Aorta (tissue), 5 donors: ENCODE results near the gene VPS16. TPM values are rescaled to one million over a fixed set of nuclear protein-coding genes. Genes with fewer than 3 reads are reported as not detected.

Experiments used
- ATAC-seq: fragments of 200-7000 bp; cut with Tn5 transposase; one replicate; pipeline ENCODE4 v1.9.1; 2022; ENCODE audit warnings: moderate library complexity; ENCODE audit not compliant: low FRiP score
- DNase-seq, 2 donors: peaks; one replicate each; pipeline ENCODE4 v3.0.0-alpha.2; 2020
- H3K27ac ChIP-seq, 2 donors: one replicate each; pipeline ENCODE4 v1.5.1; 2013; ENCODE audit warnings: low read length in 2 of 2, mild to moderate bottlenecking in 2 of 2, moderate library complexity in 2 of 2, control low read depth in 1 of 2, inconsistent platforms in 1 of 2, low read depth in 1 of 2
- H3K27me3 ChIP-seq, 2 donors: one replicate each; pipeline ENCODE4 v1.6.1; 2013; ENCODE audit warnings: control low read depth in 1 of 2, low read length in 1 of 2, mild to moderate bottlenecking in 1 of 2, moderate library complexity in 1 of 2; ENCODE audit not compliant: insufficient read depth in 2 of 2, control insufficient read depth in 1 of 2
- H3K36me3 ChIP-seq, 2 donors: one replicate each; pipeline ENCODE4 v1.6.1; 2013; ENCODE audit warnings: control low read depth in 1 of 2, low read length in 1 of 2, mild to moderate bottlenecking in 1 of 2; ENCODE audit not compliant: insufficient read depth in 2 of 2, control insufficient read depth in 1 of 2
- H3K4me1 ChIP-seq, 2 donors: one replicate each; pipeline ENCODE4 v1.6.1; 2013; ENCODE audit warnings: low read length in 2 of 2, control low read depth in 1 of 2, mild to moderate bottlenecking in 1 of 2, moderate library complexity in 1 of 2; ENCODE audit not compliant: insufficient read depth in 2 of 2, control insufficient read depth in 1 of 2
- H3K4me3 ChIP-seq, 2 donors: one replicate each; pipeline ENCODE4 v1.5.1; 2013; ENCODE audit warnings: low read length in 2 of 2, control low read depth in 1 of 2, mild to moderate bottlenecking in 1 of 2
- H3K9me3 ChIP-seq: one replicate; pipeline ENCODE4 v1.6.1; 2013; ENCODE audit warnings: mild to moderate bottlenecking, low read length; ENCODE audit not compliant: control insufficient read depth
- WGBS, 2 donors: extraction: QIAGEN DNeasy Blood & Tissue Kit; methylation state at CpG; one replicate each; pipeline ENCODE4 v1.1.7; 2013; 5-methylcytosine and 5-hydroxymethylcytosine counted together
- intact Hi-C, 2 donors: fragments of 100-400 bp; cut with DNase I; formaldehyde crosslinking; loops; one replicate each; pipeline versions ENCODE4 v1.14.2 to v1.15.0; 2022
- polyA plus RNA-seq, 2 donors: library from polyadenylated mRNA; stranded (reverse); fragments of 200-250 nt; gene quantifications; one replicate each; pipeline ENCODE4 v1.2.3, GENCODE V29; 2013
- total RNA-seq, 2 donors: library from RNA; stranded (reverse); fragmentation: NEBNext Ultra II Directional; extraction: Animal tissue kit (Norgen Biotek cat#: 25700); gene quantifications; one replicate each; pipeline ENCODE4 v1.2.1, GENCODE V29; 2021
- donor health status: healthy with polysubstance abuse.
- donor health status: Bipolar disorder and iron deficiency.
- donor health status: DM: no; HTN: no; CAD: no.
- donor health status: DM: no; HTN: no; CAD: no.
- donor health status: DM: yes; HTN: yes; CAD: no.

The VPS16 gene
- total and polyA plus RNA-seq, 4 donors = 9.1 to 102 (median 40.3) TPM

DNA sequence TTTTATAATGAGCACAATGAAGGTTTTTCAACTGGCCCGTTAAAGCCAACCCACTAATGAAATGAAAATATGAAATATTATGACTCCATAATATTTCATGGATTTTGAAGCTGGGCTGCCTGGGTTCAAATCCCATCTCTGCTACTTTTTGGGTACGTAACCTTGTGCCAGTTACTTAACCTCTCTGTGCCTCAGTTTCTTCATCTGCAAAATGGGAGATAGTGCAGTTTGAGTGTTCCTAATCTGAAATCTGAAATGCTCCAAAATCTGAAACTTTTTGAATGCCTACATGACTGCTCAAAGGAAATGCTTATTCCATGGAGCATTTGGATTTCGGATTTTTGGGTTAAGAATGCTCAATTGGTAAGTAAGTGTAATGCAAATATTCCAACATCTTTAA is 62.3 kb downstream of the VPS16 start:
- intact Hi-C loops = no loop called here
- 94 to 96% methylated on average over 3 of the region's 3 CpGs for WGBS, 2 donors
- Histone ChIP-seq H3K9me3 (no peaks in the 10 kb centered on the region), H3K4me3 (no peak overlapping the region), H3K27me3 (no peaks in the 10 kb centered on the region), H3K4me1 (peaks cover 1 to 4% of the 10 kb centered on the region in 2 donors), H3K36me3 (no peaks in the 10 kb centered on the region), H3K27ac (no peak overlapping the region)
- ATAC-seq (no peak), DNase-seq (no peak)

DNA sequence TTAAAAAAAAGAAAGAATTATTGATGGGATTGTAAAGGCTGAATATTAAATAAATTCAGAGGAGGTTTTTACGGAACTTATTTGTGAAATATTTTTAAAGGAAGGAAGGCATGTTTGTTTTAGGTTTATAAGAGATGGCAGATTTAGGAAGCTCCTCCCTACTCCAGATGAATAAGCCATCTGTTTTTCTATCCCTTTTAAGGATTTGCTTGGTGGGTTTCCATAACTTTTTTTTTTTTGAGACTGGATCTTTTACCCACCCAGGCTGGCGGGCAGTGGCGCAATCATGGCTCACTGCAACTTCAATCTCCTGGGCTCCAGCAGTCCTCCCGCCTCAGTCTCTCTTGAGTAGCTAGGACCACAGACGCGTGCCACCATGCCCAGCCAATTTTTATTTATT is 63.1 kb downstream of the VPS16 start:
- ATAC-seq = no peak
- no peak for DNase-seq
- WGBS, 2 donors = 94 to 98% methylated on average over 6 of the region's 6 CpGs
- Histone ChIP-seq H3K4me1 (peaks cover 1 to 4% of the 10 kb centered on the region in 2 donors), H3K9me3 (no peaks in the 10 kb centered on the region), H3K4me3 (no peak overlapping the region), H3K27ac (no peak overlapping the region), H3K36me3 (no peaks in the 10 kb centered on the region), H3K27me3 (no peaks in the 10 kb centered on the region)
- intact Hi-C loops = no loop called here

DNA sequence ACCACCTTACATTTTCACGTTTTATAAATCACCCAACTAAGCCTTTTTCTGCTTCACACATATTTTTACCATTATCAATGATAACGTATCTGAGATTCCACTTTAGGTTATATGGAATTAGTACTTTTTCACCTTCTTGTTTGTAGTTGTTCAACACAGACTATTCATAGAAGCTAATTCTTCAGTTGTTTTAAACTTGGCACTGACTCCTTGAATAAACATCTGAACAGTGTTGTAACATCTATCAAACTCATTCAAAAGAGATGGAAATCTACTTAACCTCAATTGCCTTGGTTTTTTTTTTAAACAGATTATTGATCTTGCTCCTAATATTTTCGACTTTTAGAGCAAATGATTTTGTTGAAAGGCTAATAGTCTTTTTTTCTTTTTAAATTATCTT is 67.0 kb downstream of the VPS16 start:
- Histone ChIP-seq H3K27me3 (no peaks in the 10 kb centered on the region), H3K4me3 (no peak overlapping the region), H3K36me3 (no peaks in the 10 kb centered on the region), H3K4me1 (peaks cover 0 to 1% of the 10 kb centered on the region in 2 donors), H3K27ac (no peak overlapping the region), H3K9me3 (no peaks in the 10 kb centered on the region)
- intact Hi-C loops = no loop called here
- WGBS, 2 donors = 38 to 47% methylated on average over 3 of the region's 3 CpGs
- ATAC-seq (no peak), DNase-seq (no peak)

DNA sequence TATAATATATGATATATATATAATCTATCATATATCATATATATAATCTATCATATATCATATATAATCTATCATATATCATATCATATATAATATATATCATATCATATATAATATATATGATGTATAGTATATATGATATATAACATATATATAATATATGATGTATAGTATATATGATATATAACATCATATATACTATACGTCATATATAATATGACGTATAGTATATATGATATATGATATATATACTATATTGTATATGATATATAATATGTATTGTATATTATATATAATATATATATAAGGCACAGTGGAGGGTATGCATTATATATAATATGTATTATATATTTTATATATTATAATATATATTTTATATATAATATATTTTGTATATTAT is 69.4 kb downstream of the VPS16 start:
- no peaks in the 10 kb centered on the region for H3K36me3 ChIP-seq
- peaks cover 0 to 1% of the 10 kb centered on the region in 2 donors for H3K4me1 ChIP-seq
- WGBS, 2 donors = 95 to 99% methylated on average over 2 of the region's 2 CpGs
- ATAC-seq = no peak
- intact Hi-C loops = no loop called here
- no peaks in the 10 kb centered on the region for H3K9me3 ChIP-seq
- no peak overlapping the region for H3K27ac ChIP-seq
- no peak overlapping the region for H3K4me3 ChIP-seq
- H3K27me3 ChIP-seq = no peaks in the 10 kb centered on the region
- DNase-seq = no peak

DNA sequence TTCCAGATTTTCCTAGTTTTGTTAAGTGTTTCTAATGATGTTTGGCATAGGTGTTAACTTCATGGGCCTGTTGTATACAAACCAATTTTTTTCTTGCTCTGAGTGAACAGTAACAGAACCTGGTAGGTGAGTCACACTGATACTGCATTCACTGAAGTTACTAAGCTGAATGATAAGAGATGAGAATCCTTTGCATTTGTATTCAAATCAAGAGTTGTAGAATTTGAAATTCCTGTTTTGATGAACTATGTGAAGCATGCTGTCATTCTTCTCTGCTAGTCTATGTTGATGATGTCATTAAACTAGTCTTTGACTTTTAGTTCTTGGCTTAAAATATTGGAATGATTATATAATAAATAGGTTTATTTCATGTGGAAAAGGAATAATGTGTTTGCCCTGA is 70.7 kb downstream of the VPS16 start:
- Histone ChIP-seq H3K36me3 (no peaks in the 10 kb centered on the region), H3K27me3 (no peaks in the 10 kb centered on the region), H3K4me1 (peaks cover 0 to 1% of the 10 kb centered on the region in 2 donors), H3K9me3 (no peaks in the 10 kb centered on the region), H3K27ac (no peak overlapping the region), H3K4me3 (no peak overlapping the region)
- DNase-seq = no peak
- intact Hi-C loops = no loop called here
- no peak for ATAC-seq

DNA sequence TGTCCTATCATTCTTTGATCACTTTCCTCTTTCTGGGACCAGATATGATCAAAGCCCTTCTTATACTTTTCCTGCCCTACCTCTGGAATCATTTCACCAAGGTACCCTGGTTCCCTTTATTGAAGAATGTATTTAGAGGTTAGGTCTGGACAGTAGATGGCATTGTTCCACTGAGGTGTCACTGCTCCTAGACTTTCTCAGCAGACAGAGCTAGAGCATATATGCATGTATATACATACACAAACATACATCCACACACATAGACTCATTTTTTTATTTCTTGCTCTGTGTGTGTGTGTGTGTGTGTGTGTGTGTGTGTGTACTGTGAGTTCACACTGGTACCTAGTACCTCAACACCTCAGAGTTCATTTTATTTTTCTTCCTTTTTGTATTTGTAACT is 73.6 kb downstream of the VPS16 start:
- intact Hi-C loops = no loop called here
- Histone ChIP-seq H3K4me3 (no peak overlapping the region), H3K27me3 (no peaks in the 10 kb centered on the region), H3K9me3 (no peaks in the 10 kb centered on the region), H3K27ac (no peak overlapping the region), H3K36me3 (no peaks in the 10 kb centered on the region), H3K4me1 (no peaks in the 10 kb centered on the region)
- DNase-seq = no peak
- ATAC-seq = no peak

Other genes starting within 250 kb of the VPS16 start
- gene NOP56, start 188.1 kb upstream of the VPS16 start, total RNA-seq = 10 to 100 TPM; 81.6 to 88.3 TPM
- 100 to 1,000 TPM in 1 of 2 donors, 10 to 100 TPM in 1; 46.8 to 138 TPM for gene NOP56, start 188.1 kb upstream of the VPS16 start, polyA plus RNA-seq
- 10 to 100 TPM; 51.4 to 63.1 TPM for gene IDH3B, start 176.5 kb upstream of the VPS16 start, total RNA-seq
- gene IDH3B, start 176.5 kb upstream of the VPS16 start, polyA plus RNA-seq = 100 to 1,000 TPM in 1 of 2 donors, 10 to 100 TPM in 1; 55.3 to 104 TPM
- 10 to 100 TPM; 16.7 to 19.9 TPM for gene EBF4, start 148.0 kb upstream of the VPS16 start, total RNA-seq
- 10 to 100 TPM; 10.8 to 30.3 TPM for gene EBF4, start 148.0 kb upstream of the VPS16 start, polyA plus RNA-seq
- gene CPXM1, start 40.1 kb upstream of the VPS16 start, total RNA-seq = 1 to 10 TPM; 3.4 to 3.7 TPM
- under 1 TPM in 1 of 2 donors, not detected in 1; 0.23 TPM for gene CPXM1, start 40.1 kb upstream of the VPS16 start, polyA plus RNA-seq
- not detected for gene C20orf141, start 25.8 kb upstream of the VPS16 start, total RNA-seq
- gene C20orf141, start 25.8 kb upstream of the VPS16 start, polyA plus RNA-seq = not detected
- gene TMEM239, start 24.4 kb upstream of the VPS16 start, total RNA-seq = not detected
- gene TMEM239, start 24.4 kb upstream of the VPS16 start, polyA plus RNA-seq = not detected
- gene PCED1A, start 90 bp upstream of the VPS16 start, total RNA-seq = 10 to 100 TPM; 28.4 to 50.7 TPM
- gene PCED1A, start 90 bp upstream of the VPS16 start, polyA plus RNA-seq = 100 to 1,000 TPM in 1 of 2 donors, 10 to 100 TPM in 1; 19.2 to 178 TPM
- gene PTPRA, start 32.7 kb downstream of the VPS16 start, total RNA-seq = 10 to 100 TPM; 60.2 to 69.7 TPM
- 10 to 100 TPM; 15.9 to 38.7 TPM for gene PTPRA, start 32.7 kb downstream of the VPS16 start, polyA plus RNA-seq
- under 1 TPM in 1 of 2 donors, not detected in 1; 0.49 TPM for gene GNRH2, start 202.9 kb downstream of the VPS16 start, total RNA-seq
- under 1 TPM in 1 of 2 donors, not detected in 1; 0.69 TPM for gene GNRH2, start 202.9 kb downstream of the VPS16 start, polyA plus RNA-seq
- 10 to 100 TPM; 19.6 to 23.5 TPM for gene MRPS26, start 205.3 kb downstream of the VPS16 start, total RNA-seq
- 10 to 100 TPM; 34.8 to 50.5 TPM for gene MRPS26, start 205.3 kb downstream of the VPS16 start, polyA plus RNA-seq
- not detected for gene OXT, start 230.9 kb downstream of the VPS16 start, total RNA-seq
- gene OXT, start 230.9 kb downstream of the VPS16 start, polyA plus RNA-seq = 1 to 10 TPM; 2.2 to 6.3 TPM
- gene AVP, start 244.0 kb downstream of the VPS16 start, total RNA-seq = not detected
- not detected for gene AVP, start 244.0 kb downstream of the VPS16 start, polyA plus RNA-seq